ENCODE measurements around the gene VPS35L. TPM values are rescaled to one million over a fixed set of nuclear protein-coding genes. Genes with fewer than 3 reads are reported as not detected.

The VPS35L gene
- total and polyA plus RNA-seq, 2 experiments from 2014 or later = 48.0 to 54.6 TPM

DNA sequence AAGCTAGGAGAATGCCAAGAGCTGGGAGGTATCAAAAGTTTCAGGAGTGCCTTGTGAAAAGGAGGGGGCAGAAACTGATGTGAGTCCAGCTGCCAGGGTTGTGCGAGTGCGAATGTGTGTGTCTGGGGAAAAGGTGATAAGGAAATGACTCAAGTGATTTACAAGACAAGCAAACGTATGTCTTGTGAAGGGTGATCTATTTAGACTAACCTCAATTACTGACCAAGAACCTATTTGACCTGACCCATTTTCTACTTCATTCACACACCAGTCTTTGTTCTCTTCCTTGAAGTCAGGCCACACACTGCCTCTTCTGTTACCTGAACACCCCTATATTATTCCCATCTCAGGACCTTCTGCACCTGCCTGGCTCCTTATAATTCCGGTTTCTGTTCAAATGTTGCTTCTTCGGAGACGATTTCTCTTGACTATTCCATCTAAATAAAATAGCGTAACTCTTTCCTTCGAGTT lies 34.6 kb upstream of the VPS35L start:
- TF ChIP-seq, protein P1, sequence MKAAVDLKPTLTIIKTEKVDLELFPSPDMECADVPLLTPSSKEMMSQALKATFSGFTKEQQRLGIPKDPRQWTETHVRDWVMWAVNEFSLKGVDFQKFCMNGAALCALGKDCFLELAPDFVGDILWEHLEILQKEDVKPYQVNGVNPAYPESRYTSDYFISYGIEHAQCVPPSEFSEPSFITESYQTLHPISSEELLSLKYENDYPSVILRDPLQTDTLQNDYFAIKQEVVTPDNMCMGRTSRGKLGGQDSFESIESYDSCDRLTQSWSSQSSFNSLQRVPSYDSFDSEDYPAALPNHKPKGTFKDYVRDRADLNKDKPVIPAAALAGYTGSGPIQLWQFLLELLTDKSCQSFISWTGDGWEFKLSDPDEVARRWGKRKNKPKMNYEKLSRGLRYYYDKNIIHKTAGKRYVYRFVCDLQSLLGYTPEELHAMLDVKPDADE (IDR thresholded peaks at IDR 0.05) = no peak
- no peak for TF ChIP-seq NANOG (IDR thresholded peaks at IDR 0.05; ENCODE audit: borderline replicate concordance)
- TF ChIP-seq, protein P2, sequence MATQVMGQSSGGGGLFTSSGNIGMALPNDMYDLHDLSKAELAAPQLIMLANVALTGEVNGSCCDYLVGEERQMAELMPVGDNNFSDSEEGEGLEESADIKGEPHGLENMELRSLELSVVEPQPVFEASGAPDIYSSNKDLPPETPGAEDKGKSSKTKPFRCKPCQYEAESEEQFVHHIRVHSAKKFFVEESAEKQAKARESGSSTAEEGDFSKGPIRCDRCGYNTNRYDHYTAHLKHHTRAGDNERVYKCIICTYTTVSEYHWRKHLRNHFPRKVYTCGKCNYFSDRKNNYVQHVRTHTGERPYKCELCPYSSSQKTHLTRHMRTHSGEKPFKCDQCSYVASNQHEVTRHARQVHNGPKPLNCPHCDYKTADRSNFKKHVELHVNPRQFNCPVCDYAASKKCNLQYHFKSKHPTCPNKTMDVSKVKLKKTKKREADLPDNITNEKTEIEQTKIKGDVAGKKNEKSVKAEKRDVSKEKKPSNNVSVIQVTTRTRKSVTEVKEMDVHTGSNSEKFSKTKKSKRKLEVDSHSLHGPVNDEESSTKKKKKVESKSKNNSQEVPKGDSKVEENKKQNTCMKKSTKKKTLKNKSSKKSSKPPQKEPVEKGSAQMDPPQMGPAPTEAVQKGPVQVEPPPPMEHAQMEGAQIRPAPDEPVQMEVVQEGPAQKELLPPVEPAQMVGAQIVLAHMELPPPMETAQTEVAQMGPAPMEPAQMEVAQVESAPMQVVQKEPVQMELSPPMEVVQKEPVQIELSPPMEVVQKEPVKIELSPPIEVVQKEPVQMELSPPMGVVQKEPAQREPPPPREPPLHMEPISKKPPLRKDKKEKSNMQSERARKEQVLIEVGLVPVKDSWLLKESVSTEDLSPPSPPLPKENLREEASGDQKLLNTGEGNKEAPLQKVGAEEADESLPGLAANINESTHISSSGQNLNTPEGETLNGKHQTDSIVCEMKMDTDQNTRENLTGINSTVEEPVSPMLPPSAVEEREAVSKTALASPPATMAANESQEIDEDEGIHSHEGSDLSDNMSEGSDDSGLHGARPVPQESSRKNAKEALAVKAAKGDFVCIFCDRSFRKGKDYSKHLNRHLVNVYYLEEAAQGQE (IDR thresholded peaks at IDR 0.05; ENCODE audit: unreplicated experiment) = no peak
- TF ChIP-seq ZNF331 (CRISPR knock-in tag; IDR thresholded peaks at IDR 0.05; ENCODE audit: low read depth) = no peak
- TF ChIP-seq ZNF114 (CRISPR knock-in tag; IDR thresholded peaks at IDR 0.05) = no peak
- TF ChIP-seq STAT1 (IDR thresholded peaks at IDR 0.05; ENCODE audit: unreplicated experiment) = no peak
- TF ChIP-seq POLR2AphosphoS5 (IDR thresholded peaks at IDR 0.05; ENCODE audit: low read depth) = no peak
- no peak for TF ChIP-seq EZH2 (IDR thresholded peaks at IDR 0.05; ENCODE audit: low read depth, unreplicated experiment)
- TF ChIP-seq EZH2phosphoT487 (IDR thresholded peaks at IDR 0.05; ENCODE audit: unreplicated experiment) = no peak
- TF ChIP-seq CREB1 (CRISPR knock-in tag; IDR thresholded peaks at IDR 0.05; ENCODE audit: low read depth) = no peak
- TF ChIP-seq, protein P3, sequence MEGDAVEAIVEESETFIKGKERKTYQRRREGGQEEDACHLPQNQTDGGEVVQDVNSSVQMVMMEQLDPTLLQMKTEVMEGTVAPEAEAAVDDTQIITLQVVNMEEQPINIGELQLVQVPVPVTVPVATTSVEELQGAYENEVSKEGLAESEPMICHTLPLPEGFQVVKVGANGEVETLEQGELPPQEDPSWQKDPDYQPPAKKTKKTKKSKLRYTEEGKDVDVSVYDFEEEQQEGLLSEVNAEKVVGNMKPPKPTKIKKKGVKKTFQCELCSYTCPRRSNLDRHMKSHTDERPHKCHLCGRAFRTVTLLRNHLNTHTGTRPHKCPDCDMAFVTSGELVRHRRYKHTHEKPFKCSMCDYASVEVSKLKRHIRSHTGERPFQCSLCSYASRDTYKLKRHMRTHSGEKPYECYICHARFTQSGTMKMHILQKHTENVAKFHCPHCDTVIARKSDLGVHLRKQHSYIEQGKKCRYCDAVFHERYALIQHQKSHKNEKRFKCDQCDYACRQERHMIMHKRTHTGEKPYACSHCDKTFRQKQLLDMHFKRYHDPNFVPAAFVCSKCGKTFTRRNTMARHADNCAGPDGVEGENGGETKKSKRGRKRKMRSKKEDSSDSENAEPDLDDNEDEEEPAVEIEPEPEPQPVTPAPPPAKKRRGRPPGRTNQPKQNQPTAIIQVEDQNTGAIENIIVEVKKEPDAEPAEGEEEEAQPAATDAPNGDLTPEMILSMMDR (conservative IDR thresholded peaks at IDR 0.05; ENCODE audit: low read depth in 2 of 2) = no peak
- TF ChIP-seq JUNB (IDR thresholded peaks at IDR 0.05; ENCODE audit: unreplicated experiment) = no peak
- TF ChIP-seq, protein P4, sequence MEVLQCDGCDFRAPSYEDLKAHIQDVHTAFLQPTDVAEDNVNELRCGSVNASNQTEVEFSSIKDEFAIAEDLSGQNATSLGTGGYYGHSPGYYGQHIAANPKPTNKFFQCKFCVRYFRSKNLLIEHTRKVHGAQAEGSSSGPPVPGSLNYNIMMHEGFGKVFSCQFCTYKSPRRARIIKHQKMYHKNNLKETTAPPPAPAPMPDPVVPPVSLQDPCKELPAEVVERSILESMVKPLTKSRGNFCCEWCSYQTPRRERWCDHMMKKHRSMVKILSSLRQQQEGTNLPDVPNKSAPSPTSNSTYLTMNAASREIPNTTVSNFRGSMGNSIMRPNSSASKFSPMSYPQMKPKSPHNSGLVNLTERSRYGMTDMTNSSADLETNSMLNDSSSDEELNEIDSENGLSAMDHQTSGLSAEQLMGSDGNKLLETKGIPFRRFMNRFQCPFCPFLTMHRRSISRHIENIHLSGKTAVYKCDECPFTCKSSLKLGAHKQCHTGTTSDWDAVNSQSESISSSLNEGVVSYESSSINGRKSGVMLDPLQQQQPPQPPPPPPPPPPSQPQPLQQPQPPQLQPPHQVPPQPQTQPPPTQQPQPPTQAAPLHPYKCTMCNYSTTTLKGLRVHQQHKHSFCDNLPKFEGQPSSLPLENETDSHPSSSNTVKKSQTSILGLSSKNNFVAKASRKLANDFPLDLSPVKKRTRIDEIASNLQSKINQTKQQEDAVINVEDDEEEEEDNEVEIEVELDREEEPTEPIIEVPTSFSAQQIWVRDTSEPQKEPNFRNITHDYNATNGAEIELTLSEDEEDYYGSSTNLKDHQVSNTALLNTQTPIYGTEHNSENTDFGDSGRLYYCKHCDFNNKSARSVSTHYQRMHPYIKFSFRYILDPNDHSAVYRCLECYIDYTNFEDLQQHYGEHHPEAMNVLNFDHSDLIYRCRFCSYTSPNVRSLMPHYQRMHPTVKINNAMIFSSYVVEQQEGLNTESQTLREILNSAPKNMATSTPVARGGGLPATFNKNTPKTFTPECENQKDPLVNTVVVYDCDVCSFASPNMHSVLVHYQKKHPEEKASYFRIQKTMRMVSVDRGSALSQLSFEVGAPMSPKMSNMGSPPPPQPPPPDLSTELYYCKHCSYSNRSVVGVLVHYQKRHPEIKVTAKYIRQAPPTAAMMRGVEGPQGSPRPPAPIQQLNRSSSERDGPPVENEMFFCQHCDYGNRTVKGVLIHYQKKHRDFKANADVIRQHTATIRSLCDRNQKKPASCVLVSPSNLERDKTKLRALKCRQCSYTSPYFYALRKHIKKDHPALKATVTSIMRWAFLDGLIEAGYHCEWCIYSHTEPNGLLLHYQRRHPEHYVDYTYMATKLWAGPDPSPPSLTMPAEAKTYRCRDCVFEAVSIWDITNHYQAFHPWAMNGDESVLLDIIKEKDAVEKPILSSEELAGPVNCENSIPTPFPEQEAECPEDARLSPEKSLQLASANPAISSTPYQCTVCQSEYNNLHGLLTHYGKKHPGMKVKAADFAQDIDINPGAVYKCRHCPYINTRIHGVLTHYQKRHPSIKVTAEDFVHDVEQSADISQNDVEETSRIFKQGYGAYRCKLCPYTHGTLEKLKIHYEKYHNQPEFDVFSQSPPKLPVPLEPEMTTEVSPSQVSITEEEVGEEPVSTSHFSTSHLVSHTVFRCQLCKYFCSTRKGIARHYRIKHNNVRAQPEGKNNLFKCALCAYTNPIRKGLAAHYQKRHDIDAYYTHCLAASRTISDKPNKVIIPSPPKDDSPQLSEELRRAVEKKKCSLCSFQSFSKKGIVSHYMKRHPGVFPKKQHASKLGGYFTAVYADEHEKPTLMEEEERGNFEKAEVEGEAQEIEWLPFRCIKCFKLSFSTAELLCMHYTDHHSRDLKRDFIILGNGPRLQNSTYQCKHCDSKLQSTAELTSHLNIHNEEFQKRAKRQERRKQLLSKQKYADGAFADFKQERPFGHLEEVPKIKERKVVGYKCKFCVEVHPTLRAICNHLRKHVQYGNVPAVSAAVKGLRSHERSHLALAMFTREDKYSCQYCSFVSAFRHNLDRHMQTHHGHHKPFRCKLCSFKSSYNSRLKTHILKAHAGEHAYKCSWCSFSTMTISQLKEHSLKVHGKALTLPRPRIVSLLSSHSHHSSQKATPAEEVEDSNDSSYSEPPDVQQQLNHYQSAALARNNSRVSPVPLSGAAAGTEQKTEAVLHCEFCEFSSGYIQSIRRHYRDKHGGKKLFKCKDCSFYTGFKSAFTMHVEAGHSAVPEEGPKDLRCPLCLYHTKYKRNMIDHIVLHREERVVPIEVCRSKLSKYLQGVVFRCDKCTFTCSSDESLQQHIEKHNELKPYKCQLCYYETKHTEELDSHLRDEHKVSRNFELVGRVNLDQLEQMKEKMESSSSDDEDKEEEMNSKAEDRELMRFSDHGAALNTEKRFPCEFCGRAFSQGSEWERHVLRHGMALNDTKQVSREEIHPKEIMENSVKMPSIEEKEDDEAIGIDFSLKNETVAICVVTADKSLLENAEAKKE (CRISPR knock-in tag; IDR thresholded peaks at IDR 0.05) = no peak
- Mint-ChIP-seq H3K9me3 (no peaks in the 10 kb centered on the region), H3K36me3 (ENCODE audit: low read depth) (peaks cover 14% of the 10 kb centered on the region), H3K27ac (peak overlapping the region; percentile 85; the same call in 1 of the 2 replicates), H3K4me3 (peak overlapping the region; percentile 94), H3K27me3 (ENCODE audit: insufficient read depth, low read depth, poor library complexity) (peaks cover 3% of the 10 kb centered on the region), H3K4me1 (peaks cover 31% of the 10 kb centered on the region)
- Histone ChIP-seq H3K27ac (ENCODE audit: low read depth) (peak overlapping the region; percentile 33; the same call in 1 of the 2 replicates), H3K4me2 (peak overlapping the region; percentile 94), H4K20me1 (replicated peaks; ENCODE audit: insufficient read depth) (peaks cover 18% of the 10 kb centered on the region), H3F3A (replicated peaks; ENCODE audit: low read depth) (no peaks in the 10 kb centered on the region), H3K27me3 (ENCODE audit: insufficient read depth) (no peaks in the 10 kb centered on the region), H3K4me1 (ENCODE audit: insufficient read depth) (peaks cover 30% of the 10 kb centered on the region), H3K4me3 (peak overlapping the region; percentile 91), H2AFZ (no peak overlapping the region), H3K9me2 (ENCODE audit: insufficient read depth) (no peaks in the 10 kb centered on the region), H3K36me3 (ENCODE audit: insufficient read depth) (peaks cover 10% of the 10 kb centered on the region; the same call in 1 of the 2 replicates), H3K79me2 (replicated peaks; ENCODE audit: insufficient read depth) (peaks cover 54% of the 10 kb centered on the region)
- DNase-seq (ENCODE audit: low spot score) (no peak), ATAC-seq (no peak)
